ENCODE measurements around the gene PPP2R1B.

DNA sequence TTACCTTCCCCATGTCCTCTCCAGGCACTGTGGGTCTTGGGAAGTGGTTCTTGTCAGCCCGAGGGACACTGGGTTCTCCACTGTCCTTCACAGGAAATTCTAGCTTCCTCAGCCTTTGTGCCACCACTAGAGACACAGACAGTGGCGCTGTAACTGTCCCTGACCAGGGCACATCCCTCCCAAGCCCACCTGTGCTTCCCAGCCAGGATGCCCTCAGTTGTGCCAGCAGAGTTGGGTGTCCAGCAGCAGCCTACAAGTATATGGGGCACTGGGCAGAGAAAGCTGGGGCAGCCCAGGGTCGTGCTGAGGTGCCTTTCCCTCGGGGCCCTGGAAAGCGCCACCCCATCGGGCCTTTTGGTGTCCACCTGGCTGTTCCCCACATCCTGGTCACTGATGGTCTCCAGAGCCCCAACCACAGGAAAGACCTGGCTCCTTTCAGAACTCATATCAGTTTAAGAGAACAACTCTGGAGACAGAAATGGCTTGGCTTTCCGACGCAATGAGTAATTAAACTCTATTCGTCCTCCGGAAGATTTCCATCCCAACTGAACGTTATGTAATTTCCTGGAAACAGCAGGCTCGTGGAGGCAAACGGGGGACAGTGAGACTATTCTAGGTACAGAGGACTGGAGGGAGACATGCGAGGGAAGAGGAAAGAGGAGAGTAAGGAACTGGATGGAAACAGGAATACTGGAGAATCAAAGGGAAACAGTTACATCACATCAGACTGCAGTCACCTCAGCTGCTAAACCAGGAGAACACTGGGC, 28.6 kb downstream of the PPP2R1B start:
- TF ChIP-seq CTCF (IDR thresholded peaks at IDR 0.05) = no peak
- peak; percentile 9 for TF ChIP-seq POLR2AphosphoS5 (IDR thresholded peaks at IDR 0.05)
- TF ChIP-seq POLR2A (IDR thresholded peaks at IDR 0.05) = no peak

All from prostate gland (tissue), 2 donors.